A549 (cell line): ENCODE measurements around the gene IFRD2. TPM values are rescaled to one million over a fixed set of nuclear protein-coding genes. Genes with fewer than 3 reads are reported as not detected.

Source experiments
- ATAC-seq, 2 experiments: fragments of 200-7000 bp in 1 of 2; fragments of >200 bp in 1 of 2; cut with Nextera tagmentation in 1 of 2; cut with Tn5 transposase in 1 of 2; 3 replicates each; pipeline versions ENCODE4 v1.8.0 to v1.9.1; 2018 to 2020; ENCODE audit warnings: mild to moderate bottlenecking in 1 of 2, moderate library complexity in 1 of 2
- CTCF ChIA-PET: fragments of 300-600 bp; sonication (Branson Sonifier 250); formaldehyde crosslinking; extraction: SDS; loops from one replicate; lab custom pipeline; 2021; ENCODE audit warnings: antibody characterized with exemption, inconsistent platforms; lab: Yijun Ruan, JAX
- POLR2A ChIA-PET: fragments of 350-600 bp; formaldehyde crosslinking; extraction: SDS; loops from one replicate; lab custom pipeline; 2021; ENCODE audit warnings: antibody characterized with exemption, inconsistent platforms; lab: Yijun Ruan, JAX
- DNase-seq, 2 experiments: peaks; one replicate each; pipeline versions ENCODE4 v3.0.0 to v3.0.0-alpha.2; 2011 to 2016; ENCODE audit warnings: low read depth in 1 of 2, low spot score in 1 of 2
- FAIRE-seq: peaks from 2 replicates; lab custom pipeline; 2011; peaks lifted over from hg19 to GRCh38; lab: Jason Lieb, UNC
- H3K27ac ChIP-seq, 2 experiments: fragments of >200 bp; sonication (Bioruptor Twin); formaldehyde crosslinking; 3 replicates each; pipeline ENCODE4 v1.5.1; 2016 to 2017
- H3K4me1 ChIP-seq: fragments of >200 bp; sonication (Bioruptor Twin); formaldehyde crosslinking; 3 replicates; pipeline ENCODE4 v1.6.1; 2016
- H3K4me2 ChIP-seq: fragments of >200 bp; sonication (Bioruptor Twin); formaldehyde crosslinking; 3 replicates; pipeline ENCODE4 v1.6.1; 2016
- H3K4me3 ChIP-seq: fragments of >200 bp; sonication (Bioruptor Twin); formaldehyde crosslinking; 3 replicates; pipeline ENCODE4 v1.5.1; 2016
- H3K9me3 ChIP-seq: fragments of >200 bp; sonication (Bioruptor Twin); formaldehyde crosslinking; 3 replicates; pipeline ENCODE4 v1.6.1; 2016
- CEBPB ChIP-seq, 2 experiments: fragments of >200 bp in 1 of 2; sonication (Bioruptor Twin) in 1 of 2; formaldehyde crosslinking in 1 of 2; IDR thresholded peaks; 2 replicates each; pipeline ENCODE4 v1.6.1; 2012 to 2016
- CHD2 ChIP-seq: fragments of 150-350 bp; IDR thresholded peaks from 2 replicates; pipeline ENCODE4 v1.6.1; 2014; ENCODE audit warnings: low read length; ENCODE audit not compliant: partially characterized antibody
- CHD4 ChIP-seq: fragments of 200-600 bp; sonication (generic); IDR thresholded peaks from 2 replicates; pipeline ENCODE4 v1.6.1; 2016; ENCODE audit warnings: antibody characterized with exemption, mild to moderate bottlenecking, borderline replicate concordance
- EHF ChIP-seq: fragments of 250-450 bp; sonication (Bioruptor Pico); IDR thresholded peaks from 2 replicates; pipeline ENCODE4 v1.5.0; 2020; ENCODE audit warnings: mild to moderate bottlenecking
- FOSB ChIP-seq: fragments of 250-450 bp; sonication (Bioruptor Pico); IDR thresholded peaks from 2 replicates; pipeline ENCODE4 v1.5.0; 2020; ENCODE audit warnings: mild to moderate bottlenecking, moderate library complexity
- FOSL2 ChIP-seq, 2 experiments: fragments of 450-650 bp in 1 of 2; fragments of >200 bp in 1 of 2; sonication (Bioruptor Twin) in 1 of 2; formaldehyde crosslinking; IDR thresholded peaks; 2 replicates each; pipeline versions ENCODE4 v1.5.0 to v1.6.1; 2016 to 2020; ENCODE audit warnings: mild to moderate bottlenecking in 1 of 2, moderate library complexity in 1 of 2
- HEYL ChIP-seq: fragments of 250-450 bp; sonication (Bioruptor Pico); IDR thresholded peaks from 2 replicates; pipeline ENCODE4 v1.8.0; 2021; ENCODE audit warnings: mild to moderate bottlenecking, moderate library complexity
- HOXA7 ChIP-seq: fragments of 250-450 bp; sonication (Bioruptor Pico); IDR thresholded peaks from 2 replicates; pipeline ENCODE4 v1.5.0; 2020; ENCODE audit warnings: mild to moderate bottlenecking, moderate library complexity
- HOXB13 ChIP-seq: fragments of 250-450 bp; sonication (Bioruptor Pico); IDR thresholded peaks from 2 replicates; pipeline ENCODE4 v1.5.0; 2020; ENCODE audit warnings: low read depth, mild to moderate bottlenecking, moderate library complexity
- KDM5A ChIP-seq: fragments of 200-600 bp; sonication (generic); IDR thresholded peaks from 2 replicates; pipeline ENCODE4 v1.6.1; 2016; ENCODE audit warnings: antibody characterized with exemption, mild to moderate bottlenecking
- MAZ ChIP-seq: fragments of 150-350 bp; IDR thresholded peaks from 2 replicates; pipeline ENCODE4 v1.6.1; 2014; ENCODE audit warnings: antibody characterized with exemption, low read depth, low read length, borderline replicate concordance
- MYC ChIP-seq: IDR thresholded peaks from 2 replicates; pipeline ENCODE4 v1.6.1; 2012; ENCODE audit warnings: mild to moderate bottlenecking, inconsistent platforms, low read length, improper control_type of control experiment, borderline replicate concordance
- NR3C1 ChIP-seq: fragments of >200 bp; sonication (Bioruptor Twin); formaldehyde crosslinking; IDR thresholded peaks from 3 replicates; pipeline ENCODE4 v1.6.1; 2017
- PBX3 ChIP-seq: IDR thresholded peaks from 2 replicates; pipeline ENCODE4 v1.6.1; 2012
- PHF8 ChIP-seq: fragments of 200-600 bp; sonication (generic); IDR thresholded peaks from 2 replicates; pipeline ENCODE4 v1.6.1; 2016; ENCODE audit warnings: low read depth, mild to moderate bottlenecking, antibody characterized with exemption, moderate library complexity, borderline replicate concordance
- RAD21 ChIP-seq, 2 experiments: fragments of >200 bp in 1 of 2; sonication (Bioruptor Twin) in 1 of 2; formaldehyde crosslinking in 1 of 2; IDR thresholded peaks in 1 of 2; conservative IDR thresholded peaks in 1 of 2; 2 replicates in 1 of 2; 3 replicates in 1 of 2; pipeline ENCODE4 v1.6.1; 2012 to 2018; ENCODE audit warnings: inconsistent platforms in 1 of 2
- RCOR1 ChIP-seq: fragments of 150-350 bp; IDR thresholded peaks from 2 replicates; pipeline ENCODE4 v1.6.1; 2014; ENCODE audit warnings: antibody characterized with exemption, low read length, low read depth
- RFX5 ChIP-seq: fragments of 450-650 bp; IDR thresholded peaks from 2 replicates; pipeline ENCODE4 v1.7.1; 2014; ENCODE audit warnings: antibody characterized with exemption, mild to moderate bottlenecking, moderate library complexity
- TP53 ChIP-seq: fragments of 250-450 bp; sonication (Bioruptor Pico); IDR thresholded peaks from 2 replicates; pipeline ENCODE4 v1.5.0; 2021; ENCODE audit warnings: mild to moderate bottlenecking, moderate library complexity
- ZC3H11A ChIP-seq: fragments of 450-650 bp; IDR thresholded peaks from 2 replicates; pipeline ENCODE4 v1.6.1; 2014; ENCODE audit warnings: antibody characterized with exemption, mild to moderate bottlenecking
- ZSCAN20 ChIP-seq: fragments of 250-450 bp; sonication (Bioruptor Pico); IDR thresholded peaks from 2 replicates; pipeline ENCODE4 v1.8.0; 2022; ENCODE audit warnings: mild to moderate bottlenecking, moderate library complexity
- WGBS: methylation state at CpG from one replicate; pipeline ENCODE4 v1.1.6; 2017; ENCODE audit errors: missing lambda C conversion rate; 5-methylcytosine and 5-hydroxymethylcytosine counted together
- polyA plus RNA-seq, 4 experiments: library from polyadenylated mRNA; depleted of rRNA in 3 of 4; stranded (reverse); fragments of >200 nt; fragmentation: RNase III in 1 of 4; extraction: RNeasy Plus Mini Kit Qiagen cat#74134 plus additional on column Dnase treatment in 1 of 4; gene quantifications; 2 replicates in 3 of 4; 3 replicates in 1 of 4; pipeline ENCODE4 v1.2.3, GENCODE V29; 2011 to 2017

IFRD2 gene
- polyA plus RNA-seq, 2 of the 4 experiments (the other 2 are of a cell fraction), result 42.2 to 79.7 TPM

- WGBS, result 69% methylated on average over 5 of the region's 8 CpGs
- H3K4me3 ChIP-seq, result no peak overlapping the region
- TF ChIP-seq FOSL2 (IDR thresholded peaks at IDR 0.05) (no peak), FOSL2 (CRISPR knock-in tag; IDR thresholded peaks at IDR 0.05) (peak; percentile 44; the same call in 1 of the 2 replicates), FOSB (CRISPR knock-in tag) (no peak)
- H3K9me3 ChIP-seq, result no peaks in the 10 kb centered on the region
- no peak overlapping the region for H3K4me2 ChIP-seq
- H3K27ac ChIP-seq, result no peak overlapping the region
- DNase-seq (peak in 1 of 2 experiments; percentile 53), FAIRE-seq (no peak), ATAC-seq (0 out of 6 replicates have a peak, but pooled peaks of 1 of the 2 experiments have one; percentile 6)
- CTCF ChIA-PET, result interaction anchor here (1.0 to 11.2 kb wide), 4 partner anchors 9 to 24 kb away, joined by 4 to 219 read pairs (median 4); partner anchors contain the start of gene GNAI2
- POLR2A ChIA-PET, result no interaction called here
- H3K4me1 ChIP-seq, result peaks cover 29% of the 10 kb centered on the region
Measured at GRCh38 chr3:50251220-50251619, 41.0 kb downstream of the IFRD2 start.

GRCh38 chr3:50250514-50250913 is 41.7 kb downstream of the IFRD2 start:
- no peak overlapping the region for H3K27ac ChIP-seq
- H3K4me1 ChIP-seq, result peaks cover 32% of the 10 kb centered on the region
- no peaks in the 10 kb centered on the region for H3K9me3 ChIP-seq
- DNase-seq (no peak), FAIRE-seq (no peak), ATAC-seq (no peak)
- WGBS, result 93% methylated on average over 4 of the region's 4 CpGs
- CTCF ChIA-PET, result interaction anchor here (0.7 to 11.2 kb wide), 7 partner anchors 9 to 58 kb away, joined by 3 to 219 read pairs (median 4); partner anchors contain the start of genes GNAI2 and SEMA3B
- POLR2A ChIA-PET, result no interaction called here
- no peak for TF ChIP-seq PHF8
- no peak for TF ChIP-seq ZSCAN20 (CRISPR knock-in tag)
- no peak for TF ChIP-seq KDM5A
- TF ChIP-seq MYC, result no peak
- no peak for TF ChIP-seq HOXB13 (CRISPR knock-in tag)
- TF ChIP-seq RAD21 (conservative IDR thresholded peaks at IDR 0.05 in 1 of 2, IDR thresholded peaks at IDR 0.05 in 1 of 2), result no peak
- TF ChIP-seq CEBPB (IDR thresholded peaks at IDR 0.05), result no peak
- TF ChIP-seq RFX5, result no peak
- TF ChIP-seq HEYL (CRISPR knock-in tag), result no peak
- TF ChIP-seq MAZ, result no peak
- TF ChIP-seq CHD4, result no peak
- TF ChIP-seq EHF (CRISPR knock-in tag), result no peak
- no peak for TF ChIP-seq PBX3
- no peak for TF ChIP-seq CHD2
- no peak for TF ChIP-seq HOXA7 (CRISPR knock-in tag)
- no peak for TF ChIP-seq TP53
- TF ChIP-seq ZC3H11A, result no peak
- no peak overlapping the region for H3K4me2 ChIP-seq
- H3K4me3 ChIP-seq, result no peak overlapping the region

- WGBS, result 100% methylated on average over 4 of the region's 5 CpGs
- POLR2A ChIA-PET, result no interaction called here
- CTCF ChIA-PET, result interaction anchor here (1.0 to 11.2 kb wide), 7 partner anchors 8 to 75 kb away, joined by 4 to 219 read pairs (median 7); partner anchors contain the start of genes GNAI2 and SEMA3B
- Histone ChIP-seq H3K9me3 (no peaks in the 10 kb centered on the region), H3K4me3 (no peak overlapping the region), H3K27ac (no peak overlapping the region), H3K4me1 (peaks cover 35% of the 10 kb centered on the region), H3K4me2 (no peak overlapping the region)
- DNase-seq (no peak), FAIRE-seq (no peak), ATAC-seq (no peak)
- TF ChIP-seq KDM5A, result no peak
- TF ChIP-seq PHF8, result no peak
- TF ChIP-seq RCOR1, result no peak
- no peak for TF ChIP-seq NR3C1
Measured at GRCh38 chr3:50249457-50249856, 42.8 kb downstream of the IFRD2 start.
